Measurements from ENCODE around the gene CYP11A1.

GRCh38 chr15:74314795-74315438, 52.5 kb downstream of the CYP11A1 start:
- no peak for TF ChIP-seq EP300 (IDR thresholded peaks at IDR 0.05)
- TF ChIP-seq CTCF (IDR thresholded peaks at IDR 0.05), result no peak
- TF ChIP-seq POLR2AphosphoS5 (IDR thresholded peaks at IDR 0.05), result no peak
- TF ChIP-seq POLR2A (IDR thresholded peaks at IDR 0.05), result no peak

Measured in gastroesophageal sphincter (tissue), 3 donors.